Prostate gland (tissue), 2 donors: ENCODE data around the gene AUTS2.

Source experiments
- CTCF ChIP-seq, 4 experiments: fragments of 200-600 bp in 2 of 4; fragments of 450-650 bp in 2 of 4; sonication (generic) in 2 of 4; IDR thresholded peaks; 1 replicate in 3 of 4; 2 replicates in 1 of 4; pipeline ENCODE4 v1.5.1; 2016 to 2019; ENCODE audit warnings: antibody characterized with exemption in 4 of 4, mild to moderate bottlenecking in 2 of 4, moderate library complexity in 2 of 4
- POLR2A ChIP-seq: fragments of 450-650 bp; IDR thresholded peaks from one replicate; pipeline ENCODE4 v1.6.1; 2016; ENCODE audit warnings: antibody characterized with exemption, mild to moderate bottlenecking
- POLR2AphosphoS5 ChIP-seq: sonication (generic); formaldehyde crosslinking; IDR thresholded peaks from one replicate; pipeline ENCODE4 v1.6.1; 2017; ENCODE audit warnings: antibody characterized with exemption

DNA sequence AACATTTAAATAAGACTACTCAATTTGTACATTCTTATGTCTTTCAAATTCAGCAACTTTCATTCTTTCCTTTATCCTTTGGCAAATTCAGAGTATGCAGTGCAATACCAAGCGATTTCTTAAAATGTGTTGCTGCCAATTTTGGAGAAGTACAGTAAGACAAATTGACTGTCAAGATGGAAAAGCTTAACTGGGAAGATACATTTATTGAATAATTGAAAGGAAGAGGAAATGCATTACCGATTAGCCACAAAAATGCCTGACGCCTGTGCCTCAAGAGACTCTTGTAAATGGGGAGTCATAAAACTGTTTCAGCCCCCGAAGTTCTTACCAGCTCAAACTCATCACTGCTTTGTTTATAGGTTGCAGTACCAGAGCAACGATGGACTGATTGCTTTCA, 1160.4 kb downstream of the AUTS2 start:
- TF ChIP-seq POLR2A (no peak), CTCF (IDR thresholded peaks at IDR 0.05) (no peak), POLR2AphosphoS5 (no peak)
